MM.1S (cell line): ENCODE data around the gene SLC13A3.

ENCODE experiments used
- CTCF ChIP-seq: fragments of 300-600 bp; sonication (generic); IDR thresholded peaks from 2 replicates; pipeline ENCODE4 v1.5.1; 2016; ENCODE audit warnings: antibody characterized with exemption, low read length, mixed read lengths
- EZH2phosphoT487 ChIP-seq: fragments of 300-600 bp; sonication (generic); IDR thresholded peaks from 2 replicates; pipeline ENCODE4 v1.6.1; 2018; ENCODE audit warnings: antibody characterized with exemption, low read length

- TF ChIP-seq EZH2phosphoT487 (no peak), CTCF (no peak)
These were observed 60.8 kb downstream of the SLC13A3 start for GRCh38 chr20:46590443-46590842.
